Activated T-cell treated with anti-CD3 and anti-CD28 coated beads for 48 hours (primary cell): ENCODE results near the gene SYNE1.
"Not testable (repeated sequence)": the region's sequence is repeated elsewhere in the genome, so short reads cannot be mapped to it uniquely, and the experiment has no call there.

ENCODE experiments used
- DNase-seq: peaks from one replicate; pipeline ENCODE4 v3.0.0-alpha.2; 2020; ENCODE audit warnings: low read depth

The SYNE1 gene

DNA sequence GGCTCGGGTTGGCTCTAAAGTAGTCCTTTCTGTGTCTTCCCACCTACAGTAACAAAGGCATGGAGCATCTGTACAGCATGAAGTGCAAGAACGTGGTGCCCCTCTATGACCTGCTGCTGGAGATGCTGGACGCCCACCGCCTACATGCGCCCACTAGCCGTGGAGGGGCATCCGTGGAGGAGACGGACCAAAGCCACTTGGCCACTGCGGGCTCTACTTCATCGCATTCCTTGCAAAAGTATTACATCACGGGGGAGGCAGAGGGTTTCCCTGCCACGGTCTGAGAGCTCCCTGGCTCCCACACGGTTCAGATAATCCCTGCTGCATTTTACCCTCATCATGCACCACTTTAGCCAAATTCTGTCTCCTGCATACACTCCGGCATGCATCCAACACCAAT is 538.5 kb downstream of the SYNE1 start:
- DNase-seq: no peak

DNA sequence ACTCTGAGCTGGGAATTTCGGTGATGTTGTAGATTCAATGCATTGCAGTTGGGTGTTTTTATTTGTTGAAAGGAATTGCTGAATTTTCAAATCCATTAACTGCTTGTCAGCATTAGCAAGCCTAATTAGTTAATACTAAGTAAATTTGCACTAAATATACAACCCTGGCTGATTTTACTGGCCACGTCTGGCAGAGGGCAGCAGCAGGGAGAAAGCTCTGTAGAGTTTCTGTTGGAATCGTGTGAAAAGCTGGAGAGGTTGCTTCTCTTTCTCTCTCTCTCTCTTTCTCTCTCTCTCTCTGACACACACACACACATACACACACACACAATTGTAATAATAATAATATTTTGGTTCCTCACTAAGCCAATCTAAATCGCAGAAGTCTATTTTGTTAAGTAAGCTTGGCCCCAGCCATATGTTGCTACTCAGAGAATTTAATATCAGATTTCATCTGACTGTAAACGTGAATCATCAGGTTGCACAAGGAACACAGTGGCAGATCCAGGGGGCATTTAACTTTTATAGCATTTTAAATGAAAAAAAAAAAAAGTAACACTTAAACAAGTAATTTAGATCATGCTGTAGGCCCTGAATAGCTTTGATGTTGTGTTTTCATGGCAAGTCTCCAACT is 540.2 kb downstream of the SYNE1 start:
- no peak for DNase-seq

DNA sequence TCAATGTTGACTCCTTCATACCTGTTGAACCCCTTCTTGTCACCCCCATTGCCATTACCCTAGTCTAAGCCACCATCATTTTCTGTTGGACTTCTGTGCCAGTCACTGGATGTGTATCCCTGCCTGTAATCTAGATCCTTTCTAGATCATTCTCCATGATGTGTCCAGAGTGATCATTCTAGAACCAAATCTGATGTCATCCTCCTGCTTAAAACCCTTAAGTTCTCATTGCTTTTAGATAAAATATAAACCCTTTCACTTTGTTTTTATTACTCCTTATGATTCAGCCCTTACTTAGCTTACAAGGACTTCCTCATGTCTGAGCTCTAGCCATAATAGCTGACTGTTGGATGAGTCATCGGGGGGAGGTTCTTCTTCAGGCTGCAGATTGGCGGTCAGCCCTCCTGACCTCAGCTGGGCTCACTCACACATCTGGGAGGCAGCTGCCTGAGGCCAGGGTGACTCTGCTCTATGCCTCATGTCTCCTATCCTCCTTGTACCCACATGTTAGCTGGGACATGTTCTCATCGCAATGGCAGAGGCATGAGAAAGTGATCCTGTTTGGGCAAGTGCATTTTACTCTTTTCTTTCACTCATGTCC is 542.1 kb downstream of the SYNE1 start:
- peak; percentile 4 for DNase-seq

DNA sequence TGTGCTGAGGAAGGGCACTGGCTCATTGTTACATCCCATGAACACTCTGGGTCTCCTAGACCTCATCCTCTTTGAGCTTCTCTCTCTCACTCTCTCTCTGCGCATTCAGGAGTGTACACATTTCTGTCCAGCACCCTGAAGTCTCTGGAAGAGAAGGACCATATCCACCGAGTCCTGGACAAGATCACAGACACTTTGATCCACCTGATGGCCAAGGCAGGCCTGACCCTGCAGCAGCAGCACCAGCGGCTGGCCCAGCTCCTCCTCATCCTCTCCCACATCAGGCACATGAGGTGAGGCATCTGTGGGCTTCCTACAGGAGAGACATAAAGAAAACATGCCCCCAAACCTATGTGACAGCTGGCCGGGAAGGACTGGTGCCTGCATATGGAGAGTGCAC is 542.9 kb downstream of the SYNE1 start:
- DNase-seq: no peak

DNA sequence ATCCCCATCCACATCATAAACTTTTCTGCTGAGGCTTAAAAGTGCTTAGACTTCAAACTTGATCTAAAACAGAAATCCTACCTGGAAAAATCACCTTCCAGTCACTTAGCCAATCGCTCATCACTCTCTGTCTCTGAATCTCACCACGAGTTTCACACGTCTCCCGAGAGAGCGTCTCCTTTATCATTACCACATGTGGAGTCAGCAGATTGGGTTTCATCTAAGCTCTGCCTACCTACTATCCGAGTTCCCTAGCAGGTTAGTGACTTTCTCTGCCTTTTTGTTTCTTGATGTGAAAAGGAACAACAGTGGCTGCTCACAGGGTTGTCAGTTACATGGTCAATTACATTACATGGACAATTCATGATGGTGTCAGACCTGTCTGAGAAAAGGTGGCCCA is 543.5 kb downstream of the SYNE1 start:
- no peak for DNase-seq

DNA sequence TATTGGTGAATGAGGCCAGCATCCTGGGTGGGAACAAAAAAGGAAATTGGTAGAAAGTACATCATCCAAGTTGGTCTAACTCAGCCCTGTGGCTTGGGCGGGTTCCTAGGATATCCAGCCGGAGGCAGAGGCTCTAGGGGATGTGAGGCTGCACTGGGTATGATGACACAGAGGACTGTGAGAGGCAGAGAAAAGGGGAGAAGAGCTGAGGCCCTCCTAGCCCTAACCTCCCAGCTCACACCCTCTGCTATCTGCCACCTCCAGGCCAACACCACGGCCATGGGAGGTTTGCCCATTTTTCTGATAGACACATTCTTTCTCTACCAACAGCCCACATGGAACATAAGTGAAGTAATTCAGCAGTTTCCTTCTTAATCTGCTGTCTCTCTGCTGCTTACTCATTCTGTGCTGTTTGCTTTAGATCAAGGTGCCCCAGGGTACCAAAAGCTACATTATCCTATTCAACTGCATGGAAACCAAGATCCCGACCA is 545.3 kb downstream of the SYNE1 start:
- no peak for DNase-seq

DNA sequence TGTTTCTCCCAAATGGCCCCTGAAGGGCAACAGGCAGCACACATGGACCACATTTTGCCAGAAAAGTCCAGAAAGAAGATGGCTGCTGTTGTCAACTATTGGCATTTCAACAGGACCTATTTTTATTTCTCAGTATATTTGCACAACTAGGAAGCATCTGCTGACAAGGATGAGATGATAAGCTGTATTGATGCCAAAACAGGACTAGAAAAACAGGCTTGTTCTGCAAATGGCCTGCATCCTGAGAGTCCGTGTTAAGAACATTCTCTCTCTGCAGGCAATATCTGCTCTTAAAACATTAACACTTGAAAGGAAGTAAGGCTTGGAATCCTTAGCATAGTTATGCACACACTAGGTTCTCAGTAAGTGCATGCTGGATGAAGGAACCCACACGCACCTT is 546.0 kb downstream of the SYNE1 start:
- DNase-seq: no peak

DNA sequence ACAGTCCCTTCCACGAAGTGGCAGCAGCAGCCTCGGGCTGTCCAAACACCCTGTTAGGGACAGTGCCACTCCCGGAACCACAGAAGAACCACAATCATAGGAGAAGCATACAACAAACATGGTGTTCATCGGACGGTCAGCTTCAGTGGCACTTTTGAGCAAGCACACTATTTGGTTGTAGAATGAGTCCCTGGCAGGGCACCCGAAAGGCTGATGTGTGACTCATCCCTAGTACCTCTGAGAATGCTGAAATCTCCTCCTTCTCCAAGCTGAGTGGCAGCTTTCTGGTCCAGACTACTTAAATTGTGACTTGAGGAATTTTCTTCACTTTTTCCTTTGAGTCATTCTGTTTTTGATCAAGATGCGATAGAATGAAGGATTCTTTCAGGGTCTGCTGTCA is 547.2 kb downstream of the SYNE1 start:
- no peak for DNase-seq

DNA sequence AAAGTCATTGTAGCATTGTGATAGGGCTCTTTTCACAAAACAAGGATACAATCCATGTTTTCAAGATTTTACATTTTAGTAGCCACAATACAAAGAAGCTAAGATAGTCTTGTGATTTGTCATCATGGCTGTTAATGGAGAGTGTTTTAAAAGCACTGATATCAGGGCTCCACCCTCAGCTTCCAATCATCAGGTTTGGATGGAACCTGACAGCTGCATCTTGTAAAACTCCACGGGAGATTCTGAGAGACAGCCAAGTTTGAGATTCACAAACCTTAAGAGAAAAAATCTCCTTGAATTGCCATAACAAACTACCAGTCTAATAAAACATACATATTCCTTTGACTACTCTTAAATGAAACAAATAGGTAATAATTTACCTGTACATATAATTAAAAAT is 549.5 kb downstream of the SYNE1 start:
- no peak for DNase-seq

DNA sequence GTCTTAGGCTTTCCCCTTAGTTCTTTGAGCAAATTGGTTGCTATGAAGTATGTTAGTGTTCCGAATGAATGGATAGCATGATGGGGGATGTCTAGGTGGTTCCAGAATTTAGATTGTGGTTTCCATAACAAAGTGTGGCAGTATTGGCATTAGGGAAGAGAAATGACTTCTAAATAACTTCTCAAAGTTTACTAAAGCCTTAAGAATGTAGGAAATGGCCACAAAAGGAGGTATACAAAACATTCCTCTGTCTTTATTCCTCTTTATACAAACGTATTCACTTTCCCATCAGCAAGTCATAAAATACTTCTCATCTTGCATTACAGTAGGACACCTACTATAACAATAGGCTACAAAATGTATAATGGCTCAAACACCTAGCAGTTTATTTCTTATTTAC is 550.1 kb downstream of the SYNE1 start:
- DNase-seq: no peak

DNA sequence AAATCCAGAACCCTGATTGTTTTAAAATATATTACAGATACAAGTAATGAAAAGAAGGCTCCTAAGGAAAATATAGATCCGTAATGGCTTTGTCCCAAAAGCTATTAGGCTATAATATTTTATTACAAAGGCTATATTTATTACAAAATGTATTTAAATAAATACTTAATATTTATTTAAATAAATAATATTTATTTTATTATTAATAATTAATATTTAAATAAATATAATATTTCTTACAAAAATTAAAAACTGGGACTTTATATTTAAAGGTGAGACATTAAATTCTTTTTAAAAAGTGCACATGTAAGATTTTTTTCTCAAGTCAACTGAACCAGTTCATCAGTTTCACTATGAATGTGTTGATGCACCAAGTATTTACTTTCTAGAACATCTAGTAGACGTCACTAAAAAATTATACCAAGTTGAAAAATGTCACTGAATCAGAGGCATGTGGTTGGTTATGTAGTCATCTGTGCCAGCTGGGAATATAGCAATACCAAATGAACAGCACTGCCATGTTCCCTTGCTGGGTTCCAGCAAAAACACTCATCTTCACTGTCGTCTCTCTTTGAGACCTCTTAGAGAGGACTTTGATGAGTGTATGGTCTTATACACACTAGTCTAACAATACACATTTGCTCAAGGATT is 550.8 kb downstream of the SYNE1 start:
- DNase-seq: no peak

DNA sequence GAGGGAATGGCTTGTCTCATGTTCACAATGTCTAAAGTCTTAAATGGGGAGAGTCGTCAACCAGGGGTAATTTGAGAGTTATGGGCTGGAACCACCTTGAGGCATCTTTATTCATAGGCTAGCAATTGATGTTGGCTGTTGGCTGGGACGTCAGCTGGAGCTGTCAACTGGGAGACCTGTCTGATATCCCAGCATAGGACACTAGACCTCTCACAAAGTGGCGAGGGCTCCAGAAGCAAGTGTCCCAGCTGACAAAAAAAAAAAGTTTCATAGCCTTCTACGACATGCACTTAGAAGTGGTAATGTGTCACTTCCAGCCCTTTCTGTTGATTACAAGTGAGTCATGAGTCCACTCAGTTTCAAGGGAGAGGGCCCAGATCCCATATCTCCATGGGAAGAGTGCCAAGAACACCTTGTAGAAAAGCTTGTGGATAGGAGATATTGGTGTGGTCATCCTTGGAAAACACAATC is 551.7 kb downstream of the SYNE1 start:
- no peak for DNase-seq

DNA sequence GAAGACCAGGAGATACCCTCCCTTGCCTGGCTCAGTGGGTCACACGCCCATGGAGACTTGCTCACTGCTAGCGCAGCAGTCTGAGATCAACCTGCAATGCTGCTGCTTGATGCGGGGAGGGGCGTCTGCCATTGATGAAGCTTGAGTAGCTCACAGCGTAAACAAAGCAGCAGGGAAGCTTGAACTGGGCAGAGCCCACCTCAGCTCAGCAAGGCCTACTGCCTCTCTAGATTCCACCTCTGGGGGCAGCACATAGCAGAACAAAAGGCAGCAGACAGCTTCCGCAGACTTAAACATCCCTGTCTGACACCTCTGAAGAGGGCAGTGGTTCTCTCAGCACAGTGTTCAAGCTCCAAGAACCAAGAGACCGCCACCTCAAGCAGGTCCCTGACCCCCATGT is 558.4 kb downstream of the SYNE1 start:
- DNase-seq: no peak

DNA sequence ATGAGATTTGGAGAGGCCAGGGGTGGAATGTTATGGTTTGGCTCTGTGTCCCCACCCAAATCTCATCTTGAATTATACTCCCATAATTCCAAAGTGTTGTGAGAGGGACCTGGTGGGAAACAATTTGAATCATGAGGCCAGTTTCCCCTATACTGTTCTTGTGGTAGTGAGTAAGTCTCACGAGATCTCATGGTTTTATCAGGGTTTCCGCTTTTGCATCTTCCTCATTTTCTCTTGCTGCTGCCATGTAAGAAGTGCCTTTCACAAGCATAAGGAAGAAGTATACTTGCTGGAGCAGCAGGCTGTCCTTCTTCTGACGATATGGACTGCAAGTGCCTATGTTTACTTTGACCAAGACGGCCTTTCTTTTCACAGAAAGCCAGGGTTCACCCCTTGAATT is 559.2 kb downstream of the SYNE1 start:
- DNase-seq: no peak

DNA sequence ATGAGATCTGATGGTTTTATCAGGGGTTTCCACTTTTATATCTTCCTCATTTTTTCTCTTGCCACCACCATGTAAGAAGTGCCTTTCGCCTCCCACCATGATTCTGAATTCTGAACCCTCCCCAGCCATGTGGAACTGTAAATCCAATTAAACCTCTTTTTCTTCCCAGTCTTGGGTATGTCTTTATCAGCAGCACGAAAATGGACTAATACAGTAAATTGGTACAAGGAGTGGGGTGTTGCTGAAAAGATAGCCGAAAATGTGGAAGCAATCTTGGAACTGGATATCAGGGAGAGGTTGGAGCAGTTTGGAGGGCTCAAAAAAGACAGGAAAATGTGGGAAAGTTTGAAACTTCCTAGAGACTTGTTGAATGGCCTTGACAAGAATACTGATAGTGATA is 560.9 kb downstream of the SYNE1 start:
- not testable (repeated sequence) for DNase-seq

DNA sequence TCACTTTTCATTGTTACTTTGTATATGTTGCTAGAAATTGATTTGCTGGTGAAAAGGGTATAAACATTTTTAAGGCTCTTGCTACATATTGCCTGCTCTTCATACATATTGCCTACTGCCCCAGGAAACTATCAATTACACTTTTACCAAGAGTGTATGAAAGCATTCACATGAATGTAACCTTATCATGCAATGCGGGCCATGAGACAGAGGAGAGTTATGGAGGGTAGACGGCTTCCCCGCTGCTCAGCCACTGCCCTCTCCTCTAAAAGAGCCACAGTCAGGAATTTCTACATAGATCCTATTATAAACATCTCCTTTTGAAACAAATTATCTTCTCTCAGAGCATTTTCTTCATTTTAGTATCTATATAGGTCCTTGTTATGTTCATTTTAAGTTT is 565.3 kb downstream of the SYNE1 start:
- no peak for DNase-seq
